Cerebellar cortex (tissue), 1 donor: ENCODE results near the gene PWP2.
"Not testable (repeated sequence)": the region's sequence is repeated elsewhere in the genome, so short reads cannot be mapped to it uniquely, and the experiment has no call there.

Experiments used
- DNase-seq: peaks from one replicate; pipeline ENCODE4 v3.0.0-alpha.2; 2015; ENCODE audit warnings: low spot score

Gene PWP2

GRCh38 chr21:44163167-44163653 lies 56.0 kb downstream of the PWP2 start:
- not testable (repeated sequence) for DNase-seq

GRCh38 chr21:44165933-44166332 lies 58.7 kb downstream of the PWP2 start:
- DNase-seq, result not testable (repeated sequence)

- not testable (repeated sequence) for DNase-seq
Observed at GRCh38 chr21:44167527-44167926, 60.3 kb downstream of the PWP2 start.

GRCh38 chr21:44170326-44170725 lies 63.1 kb downstream of the PWP2 start:
- not testable (repeated sequence) for DNase-seq

- not testable (repeated sequence) for DNase-seq
Observed at GRCh38 chr21:44170863-44171262, 63.7 kb downstream of the PWP2 start.

- DNase-seq, result not testable (repeated sequence)
Observed at GRCh38 chr21:44171962-44172572, 64.9 kb downstream of the PWP2 start.

GRCh38 chr21:44172741-44173140 lies 65.5 kb downstream of the PWP2 start:
- DNase-seq, result not testable (repeated sequence)

- not testable (repeated sequence) for DNase-seq
Observed at GRCh38 chr21:44175189-44175588, 68.0 kb downstream of the PWP2 start.

- not testable (repeated sequence) for DNase-seq
Observed at GRCh38 chr21:44176127-44176526, 68.9 kb downstream of the PWP2 start.
